ENCODE measurements around the gene PRKCA. TPM values are rescaled to one million over a fixed set of nuclear protein-coding genes. Genes with fewer than 3 reads are reported as not detected.

Gene PRKCA
- polyA plus RNA-seq, 1 experiment: 66.8 TPM

DNA sequence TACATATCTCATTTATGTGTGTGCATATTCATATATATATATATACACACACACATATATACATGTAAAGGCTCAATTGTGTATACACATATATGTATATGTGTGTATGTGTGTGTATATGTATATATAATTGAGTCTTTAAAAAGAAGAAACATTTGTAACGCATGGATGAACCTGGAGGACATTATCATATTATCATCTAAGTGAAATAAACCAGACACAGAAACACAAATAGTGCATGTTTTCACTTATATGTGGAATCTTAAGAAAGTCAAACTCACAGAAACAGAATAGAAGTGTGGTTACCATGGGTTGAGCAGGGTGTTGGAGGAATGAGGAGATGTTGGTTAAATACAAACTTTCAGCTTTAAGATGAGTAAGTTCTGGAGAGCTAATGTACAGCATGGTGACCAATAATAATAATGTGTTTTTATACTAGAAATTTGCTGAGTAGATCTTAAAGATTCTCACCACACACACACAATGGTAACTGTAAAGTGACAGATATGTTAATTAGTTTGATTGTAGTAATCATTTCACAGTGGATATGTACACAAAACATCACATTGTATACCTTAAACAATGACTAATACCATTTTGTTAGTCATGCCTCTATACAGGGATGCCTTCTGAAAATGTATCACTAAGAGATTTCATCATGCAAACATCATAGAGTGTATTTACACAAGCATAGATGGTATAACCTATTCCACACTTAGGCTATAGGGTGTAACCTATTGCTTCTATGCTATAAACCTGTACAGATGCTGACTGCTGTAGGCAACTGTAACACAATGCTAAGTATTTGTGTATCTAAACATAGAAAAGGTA, 399.9 kb downstream of the PRKCA start:
- TF ChIP-seq, protein P1, sequence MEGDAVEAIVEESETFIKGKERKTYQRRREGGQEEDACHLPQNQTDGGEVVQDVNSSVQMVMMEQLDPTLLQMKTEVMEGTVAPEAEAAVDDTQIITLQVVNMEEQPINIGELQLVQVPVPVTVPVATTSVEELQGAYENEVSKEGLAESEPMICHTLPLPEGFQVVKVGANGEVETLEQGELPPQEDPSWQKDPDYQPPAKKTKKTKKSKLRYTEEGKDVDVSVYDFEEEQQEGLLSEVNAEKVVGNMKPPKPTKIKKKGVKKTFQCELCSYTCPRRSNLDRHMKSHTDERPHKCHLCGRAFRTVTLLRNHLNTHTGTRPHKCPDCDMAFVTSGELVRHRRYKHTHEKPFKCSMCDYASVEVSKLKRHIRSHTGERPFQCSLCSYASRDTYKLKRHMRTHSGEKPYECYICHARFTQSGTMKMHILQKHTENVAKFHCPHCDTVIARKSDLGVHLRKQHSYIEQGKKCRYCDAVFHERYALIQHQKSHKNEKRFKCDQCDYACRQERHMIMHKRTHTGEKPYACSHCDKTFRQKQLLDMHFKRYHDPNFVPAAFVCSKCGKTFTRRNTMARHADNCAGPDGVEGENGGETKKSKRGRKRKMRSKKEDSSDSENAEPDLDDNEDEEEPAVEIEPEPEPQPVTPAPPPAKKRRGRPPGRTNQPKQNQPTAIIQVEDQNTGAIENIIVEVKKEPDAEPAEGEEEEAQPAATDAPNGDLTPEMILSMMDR (IDR thresholded peaks at IDR 0.05; ENCODE audit: low read depth, low read length): no peak
- ChIA-PET CTCF (interaction anchor here (0.6 kb wide), 2 partner anchors 88 to 830 kb away, joined by 3 read pairs; no protein-coding TSS in a partner anchor), POLR2A (no interaction called here)
- Histone ChIP-seq H3K9me3 (ENCODE audit: control insufficient read depth, insufficient read depth, low read length) (no peaks in the 10 kb centered on the region), H3K4me3 (ENCODE audit: low read depth, low read length) (no peak overlapping the region), H3K27me3 (ENCODE audit: control insufficient read depth, insufficient read depth, low read length) (no peaks in the 10 kb centered on the region), H3K27ac (ENCODE audit: low read depth, low read length) (no peak overlapping the region)
- DNase-seq (ENCODE audit: low read depth, low spot score): no peak

DNA sequence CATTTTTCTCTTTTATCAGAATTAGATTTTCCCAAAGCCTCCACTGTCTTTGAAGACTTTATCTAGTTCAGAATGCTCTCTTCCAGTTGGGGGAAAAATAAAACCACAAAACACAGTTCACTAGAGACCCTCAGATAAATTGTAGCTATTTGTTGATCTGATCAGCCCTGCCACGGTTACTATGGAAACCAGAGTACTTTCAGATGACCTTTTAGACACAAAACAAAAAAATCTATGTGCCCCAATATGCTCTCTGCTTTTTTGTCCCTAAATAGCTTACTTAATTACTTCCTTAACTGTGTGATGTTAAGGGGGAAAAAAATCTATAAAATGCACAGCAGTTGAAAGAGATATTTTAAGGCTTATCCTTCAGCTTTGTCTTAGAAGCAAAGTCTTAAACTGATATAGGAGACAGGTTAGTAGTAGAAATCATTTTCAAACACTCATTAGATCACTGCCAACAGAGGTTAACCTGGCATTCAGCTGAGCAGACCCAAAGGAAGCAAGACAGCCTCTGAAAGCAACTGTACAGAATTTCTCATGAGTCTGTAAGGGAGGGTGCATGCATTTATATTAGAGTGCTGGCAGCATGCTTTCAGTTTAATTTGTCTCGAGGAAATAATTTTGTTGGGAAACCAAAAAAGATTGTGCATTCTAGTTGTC, 402.6 kb downstream of the PRKCA start:
- no peak for DNase-seq (ENCODE audit: low read depth, low spot score)
- Histone ChIP-seq H3K27me3 (ENCODE audit: control insufficient read depth, insufficient read depth, low read length) (no peaks in the 10 kb centered on the region), H3K9me3 (ENCODE audit: control insufficient read depth, insufficient read depth, low read length) (no peaks in the 10 kb centered on the region), H3K4me3 (ENCODE audit: low read depth, low read length) (no peak overlapping the region), H3K27ac (ENCODE audit: low read depth, low read length) (no peak overlapping the region)
- ChIA-PET POLR2A (no interaction called here), CTCF (interaction anchor here (1.0 to 1.5 kb wide), 2 partner anchors 10 to 505 kb away, joined by 3 to 4 read pairs; no protein-coding TSS in a partner anchor)
- TF ChIP-seq, protein P1 (IDR thresholded peaks at IDR 0.05; ENCODE audit: low read depth, low read length): no peak

DNA sequence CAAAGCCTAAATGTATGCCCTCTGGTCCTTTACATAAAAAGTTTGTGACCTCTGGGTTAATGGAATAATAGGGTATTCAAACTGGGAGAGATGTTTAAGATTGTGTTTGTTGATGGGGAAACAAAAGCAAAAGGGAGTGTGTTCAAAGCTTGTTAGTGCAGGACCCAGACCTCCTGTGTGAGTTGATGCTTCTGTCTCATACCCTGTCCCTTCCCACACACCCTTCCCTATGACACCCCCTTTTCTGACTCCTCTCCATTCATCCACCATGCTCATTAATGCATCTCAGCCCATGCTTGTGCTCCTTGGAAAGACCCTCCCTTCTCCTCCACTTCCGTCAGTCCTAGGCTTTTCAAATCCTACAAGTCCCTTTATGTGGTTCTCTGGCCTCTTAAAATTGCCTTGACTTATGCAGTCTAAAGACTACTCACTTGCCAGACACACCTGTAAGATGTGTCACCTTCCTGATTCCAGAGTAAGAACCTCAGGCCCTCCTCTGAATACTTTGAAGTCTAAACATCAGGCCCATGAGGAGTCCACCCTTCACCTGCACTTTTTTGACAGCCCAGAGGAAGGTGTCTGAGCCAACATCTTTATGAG, 404.5 kb downstream of the PRKCA start:
- no peaks in the 10 kb centered on the region for H3K27me3 ChIP-seq (ENCODE audit: control insufficient read depth, insufficient read depth, low read length)
- no peak for DNase-seq (ENCODE audit: low read depth, low spot score)
- H3K4me3 ChIP-seq (ENCODE audit: low read depth, low read length): no peak overlapping the region
- ChIA-PET CTCF (no interaction called here), POLR2A (no interaction called here)
- no peak overlapping the region for H3K27ac ChIP-seq (ENCODE audit: low read depth, low read length)
- TF ChIP-seq, protein P1 (IDR thresholded peaks at IDR 0.05; ENCODE audit: low read depth, low read length): no peak
- no peaks in the 10 kb centered on the region for H3K9me3 ChIP-seq (ENCODE audit: control insufficient read depth, insufficient read depth, low read length)

DNA sequence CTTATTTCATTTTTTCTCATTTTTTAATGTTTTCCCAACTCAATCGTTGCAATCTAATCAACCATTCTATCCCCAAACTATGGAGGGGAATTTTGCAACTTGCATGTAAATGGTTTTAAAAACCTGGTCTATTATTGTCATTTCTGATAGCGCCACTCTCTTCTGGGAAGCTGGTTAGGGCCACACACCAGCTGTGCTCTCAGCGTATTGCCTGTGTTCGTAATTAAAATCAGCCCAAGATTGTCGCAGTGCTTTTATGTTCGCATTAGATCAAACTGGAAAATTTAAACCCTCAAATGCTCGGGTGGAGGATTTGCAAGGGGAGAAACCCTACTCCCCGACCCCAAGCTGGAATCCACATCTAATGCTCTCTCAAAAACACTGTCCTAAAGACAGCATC, 409.0 kb downstream of the PRKCA start:
- H3K4me3 ChIP-seq (ENCODE audit: low read depth, low read length): no peak overlapping the region
- no peak overlapping the region for H3K27ac ChIP-seq (ENCODE audit: low read depth, low read length)
- ChIA-PET POLR2A (no interaction called here), CTCF (no interaction called here)
- no peak for DNase-seq (ENCODE audit: low read depth, low spot score)
- no peaks in the 10 kb centered on the region for H3K9me3 ChIP-seq (ENCODE audit: control insufficient read depth, insufficient read depth, low read length)
- no peaks in the 10 kb centered on the region for H3K27me3 ChIP-seq (ENCODE audit: control insufficient read depth, insufficient read depth, low read length)
- TF ChIP-seq, protein P1 (IDR thresholded peaks at IDR 0.05; ENCODE audit: low read depth, low read length): no peak

DNA sequence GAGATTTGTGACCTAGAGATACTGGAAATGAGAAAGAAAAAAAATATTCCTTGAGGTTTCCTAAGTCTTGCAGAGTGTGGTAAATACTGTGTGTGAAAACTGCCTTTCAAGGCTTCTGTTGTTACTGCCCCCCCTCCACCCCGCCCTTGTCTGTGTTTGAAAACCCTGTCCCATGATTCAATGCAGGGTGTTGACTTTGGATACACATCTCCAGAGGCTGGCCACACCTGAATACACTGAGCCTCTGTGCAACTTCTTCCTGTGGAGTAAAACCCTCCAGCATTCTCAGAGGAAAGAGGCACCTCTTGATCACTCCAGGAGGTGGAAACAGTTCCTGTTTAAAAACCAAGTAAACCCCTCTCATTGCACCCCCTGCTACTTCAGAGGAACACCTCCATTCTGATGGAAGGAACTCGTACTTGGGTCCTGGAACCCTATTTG, 409.5 kb downstream of the PRKCA start:
- TF ChIP-seq, protein P1 (IDR thresholded peaks at IDR 0.05; ENCODE audit: low read depth, low read length): no peak
- Histone ChIP-seq H3K27me3 (ENCODE audit: control insufficient read depth, insufficient read depth, low read length) (no peaks in the 10 kb centered on the region), H3K9me3 (ENCODE audit: control insufficient read depth, insufficient read depth, low read length) (no peaks in the 10 kb centered on the region), H3K27ac (ENCODE audit: low read depth, low read length) (no peak overlapping the region), H3K4me3 (ENCODE audit: low read depth, low read length) (no peak overlapping the region)
- no peak for DNase-seq (ENCODE audit: low read depth, low spot score)
- ChIA-PET CTCF (no interaction called here), POLR2A (no interaction called here)
